HepG2 (cell line): ENCODE measurements around the gene ISLR. TPM values are rescaled to one million over a fixed set of nuclear protein-coding genes. Genes with fewer than 3 reads are reported as not detected.

Source experiments
- DZIP1 ChIP-seq: sonication (generic); formaldehyde crosslinking; IDR thresholded peaks from 2 replicates; pipeline ENCODE4 v1.5.0; 2020; ENCODE audit warnings: mild to moderate bottlenecking, missing genetic modification reagents
- FOSL2 ChIP-seq: sonication (generic); formaldehyde crosslinking; IDR thresholded peaks from 2 replicates; pipeline ENCODE4 v1.4.0; 2020; ENCODE audit warnings: missing genetic modification reagents
- FOXP1 ChIP-seq, 2 experiments: fragments of 450-650 bp in 1 of 2; IDR thresholded peaks; 2 replicates each; pipeline ENCODE4 v1.6.1; 2017 to 2018; ENCODE audit warnings: antibody characterized with exemption in 1 of 2
- TOE1 ChIP-seq: sonication (generic); formaldehyde crosslinking; IDR thresholded peaks from 2 replicates; pipeline ENCODE4 v1.4.0; 2020; ENCODE audit warnings: mild to moderate bottlenecking, missing genetic modification reagents
- ZBTB42 ChIP-seq: sonication (generic); formaldehyde crosslinking; IDR thresholded peaks from 2 replicates; pipeline ENCODE4 v1.5.0; 2020; ENCODE audit warnings: mild to moderate bottlenecking, missing genetic modification reagents
- ZC3H4 ChIP-seq: sonication (generic); formaldehyde crosslinking; IDR thresholded peaks from 2 replicates; pipeline ENCODE4 v1.4.0; 2020; ENCODE audit warnings: missing genetic modification reagents, borderline replicate concordance
- ZFP36L1 ChIP-seq: sonication (generic); formaldehyde crosslinking; IDR thresholded peaks from 2 replicates; pipeline ENCODE4 v1.8.0; 2022; ENCODE audit warnings: mild to moderate bottlenecking, missing genetic modification reagents, moderate library complexity
- ZNF563 ChIP-seq: sonication (generic); formaldehyde crosslinking; IDR thresholded peaks from 2 replicates; pipeline ENCODE4 v1.8.0; 2022; ENCODE audit warnings: mild to moderate bottlenecking, moderate library complexity, missing genetic modification reagents
- polyA plus RNA-seq, 8 experiments: library from polyadenylated mRNA; depleted of rRNA in 3 of 8; stranded (reverse) in 7 of 8; unstranded in 1 of 8; fragments of >200 nt; fragmentation: Illumina TruSeq in 4 of 8; extraction: Trizol in 4 of 8; gene quantifications; 2 replicates each; pipeline versions ENCODE4 v1.2.1 to v1.2.3, GENCODE V29; 2011 to 2016; ENCODE audit warnings: low read depth in 4 of 8, missing spikeins in 1 of 8, mixed read lengths in 1 of 8; ENCODE audit not compliant: insufficient read depth in 1 of 8
- total RNA-seq, 5 experiments: library from RNA; depleted of rRNA; stranded (reverse); fragments of >200 nt; fragmentation: Illumina TruSeq; extraction: Trizol; gene quantifications; 2 replicates each; pipeline ENCODE4 v1.2.3, GENCODE V29; 2016; ENCODE audit warnings: low read depth in 1 of 5
- TF ChIP-seq, protein P1 (sequence below): sonication (generic); formaldehyde crosslinking; IDR thresholded peaks from 2 replicates; pipeline ENCODE4 v1.4.0; 2020; ENCODE audit warnings: missing genetic modification reagents
- TF ChIP-seq, protein P2 (sequence below): sonication (generic); formaldehyde crosslinking; conservative IDR thresholded peaks from 2 replicates; pipeline ENCODE4 v1.8.0; 2022; ENCODE audit warnings: low read depth, missing genetic modification reagents

ISLR gene
- total and polyA plus RNA-seq, 2 of the 13 experiments (the other 11 are each of a cell fraction or from before 2014, with no cell fraction given): not detected

GRCh38 chr15:74179101-74179841 is 5.8 kb downstream of the ISLR start (continued):
- TF ChIP-seq, protein P1, sequence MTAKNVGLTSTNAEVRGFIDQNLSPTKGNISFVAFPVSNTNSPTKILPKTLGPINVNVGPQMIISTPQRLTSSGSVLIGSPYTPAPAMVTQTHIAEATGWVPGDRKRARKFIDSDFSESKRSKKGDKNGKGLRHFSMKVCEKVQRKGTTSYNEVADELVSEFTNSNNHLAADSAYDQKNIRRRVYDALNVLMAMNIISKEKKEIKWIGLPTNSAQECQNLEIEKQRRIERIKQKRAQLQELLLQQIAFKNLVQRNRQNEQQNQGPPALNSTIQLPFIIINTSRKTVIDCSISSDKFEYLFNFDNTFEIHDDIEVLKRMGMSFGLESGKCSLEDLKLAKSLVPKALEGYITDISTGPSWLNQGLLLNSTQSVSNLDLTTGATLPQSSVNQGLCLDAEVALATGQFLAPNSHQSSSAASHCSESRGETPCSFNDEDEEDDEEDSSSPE (CRISPR knock-in tag): no peak
- TF ChIP-seq, protein P2, sequence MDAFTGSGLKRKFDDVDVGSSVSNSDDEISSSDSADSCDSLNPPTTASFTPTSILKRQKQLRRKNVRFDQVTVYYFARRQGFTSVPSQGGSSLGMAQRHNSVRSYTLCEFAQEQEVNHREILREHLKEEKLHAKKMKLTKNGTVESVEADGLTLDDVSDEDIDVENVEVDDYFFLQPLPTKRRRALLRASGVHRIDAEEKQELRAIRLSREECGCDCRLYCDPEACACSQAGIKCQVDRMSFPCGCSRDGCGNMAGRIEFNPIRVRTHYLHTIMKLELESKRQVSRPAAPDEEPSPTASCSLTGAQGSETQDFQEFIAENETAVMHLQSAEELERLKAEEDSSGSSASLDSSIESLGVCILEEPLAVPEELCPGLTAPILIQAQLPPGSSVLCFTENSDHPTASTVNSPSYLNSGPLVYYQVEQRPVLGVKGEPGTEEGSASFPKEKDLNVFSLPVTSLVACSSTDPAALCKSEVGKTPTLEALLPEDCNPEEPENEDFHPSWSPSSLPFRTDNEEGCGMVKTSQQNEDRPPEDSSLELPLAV (CRISPR knock-in tag): no peak
- TF ChIP-seq FOXP1 (IDR thresholded peaks at IDR 0.05): no peak
- no peak for TF ChIP-seq FOXP1 (CRISPR knock-in tag; IDR thresholded peaks at IDR 0.05)
- TF ChIP-seq DZIP1: no peak
- no peak for TF ChIP-seq ZNF563 (CRISPR knock-in tag)
- TF ChIP-seq FOSL2: no peak
- TF ChIP-seq ZC3H4 (CRISPR knock-in tag): no peak
- no peak for TF ChIP-seq ZBTB42 (CRISPR knock-in tag)
- TF ChIP-seq ZFP36L1 (CRISPR knock-in tag): no peak
- no peak for TF ChIP-seq TOE1 (CRISPR knock-in tag)
